HG03378 (cell line): Measurements from ENCODE around the gene COL18A1.

Source experiments
- ATAC-seq: cut with Tn5 transposase; IDR thresholded peaks from one replicate; pipeline ENCODE4 v1.9.1; 2021; ENCODE audit warnings: mild to moderate bottlenecking, moderate library complexity; ENCODE audit not compliant: unreplicated experiment

Gene COL18A1

DNA sequence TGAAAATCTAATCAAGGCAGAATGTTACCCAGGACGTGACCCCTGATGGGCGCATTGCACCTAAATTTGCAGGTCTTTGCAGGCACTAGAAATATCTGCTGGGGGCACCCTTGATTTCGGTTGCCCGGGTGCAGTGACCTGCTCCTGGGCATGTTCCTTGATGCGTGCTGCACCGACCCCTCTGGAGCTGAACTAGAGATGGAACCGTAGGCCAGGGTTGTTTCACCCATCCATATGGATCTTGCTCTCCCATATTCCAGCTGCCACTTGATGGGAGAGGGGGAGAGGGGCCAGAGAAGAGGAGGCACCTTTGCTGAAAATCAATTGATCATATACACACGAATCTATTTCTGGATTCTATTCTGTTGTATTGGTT is 8.4 kb upstream of the COL18A1 start:
- no peak for ATAC-seq

GRCh38 chr21:45397381-45397780 is 7.6 kb upstream of the COL18A1 start:
- ATAC-seq = no peak

DNA sequence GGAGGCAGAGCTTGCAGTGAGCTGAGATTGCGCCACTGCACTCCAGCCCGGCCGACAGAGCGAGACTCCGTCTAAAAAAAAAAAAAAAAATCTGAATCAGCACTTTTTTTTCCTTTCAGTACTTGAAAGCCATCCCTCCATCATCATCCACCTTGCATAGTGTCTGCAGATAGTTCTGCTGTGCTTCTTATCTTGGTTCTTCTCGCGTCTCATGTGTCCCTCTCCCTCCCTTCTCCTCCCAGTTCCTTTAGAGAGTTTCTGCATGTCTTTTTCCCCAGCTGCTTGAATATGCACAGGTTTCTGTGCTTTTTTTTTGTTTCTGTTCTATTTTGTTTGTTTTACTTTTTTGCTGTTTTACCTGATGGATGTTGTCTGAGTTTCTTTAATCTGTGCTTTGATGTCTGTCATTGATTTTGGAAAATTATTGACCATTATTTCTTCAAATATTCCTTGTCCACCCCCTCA is 3.9 kb upstream of the COL18A1 start:
- no peak for ATAC-seq

DNA sequence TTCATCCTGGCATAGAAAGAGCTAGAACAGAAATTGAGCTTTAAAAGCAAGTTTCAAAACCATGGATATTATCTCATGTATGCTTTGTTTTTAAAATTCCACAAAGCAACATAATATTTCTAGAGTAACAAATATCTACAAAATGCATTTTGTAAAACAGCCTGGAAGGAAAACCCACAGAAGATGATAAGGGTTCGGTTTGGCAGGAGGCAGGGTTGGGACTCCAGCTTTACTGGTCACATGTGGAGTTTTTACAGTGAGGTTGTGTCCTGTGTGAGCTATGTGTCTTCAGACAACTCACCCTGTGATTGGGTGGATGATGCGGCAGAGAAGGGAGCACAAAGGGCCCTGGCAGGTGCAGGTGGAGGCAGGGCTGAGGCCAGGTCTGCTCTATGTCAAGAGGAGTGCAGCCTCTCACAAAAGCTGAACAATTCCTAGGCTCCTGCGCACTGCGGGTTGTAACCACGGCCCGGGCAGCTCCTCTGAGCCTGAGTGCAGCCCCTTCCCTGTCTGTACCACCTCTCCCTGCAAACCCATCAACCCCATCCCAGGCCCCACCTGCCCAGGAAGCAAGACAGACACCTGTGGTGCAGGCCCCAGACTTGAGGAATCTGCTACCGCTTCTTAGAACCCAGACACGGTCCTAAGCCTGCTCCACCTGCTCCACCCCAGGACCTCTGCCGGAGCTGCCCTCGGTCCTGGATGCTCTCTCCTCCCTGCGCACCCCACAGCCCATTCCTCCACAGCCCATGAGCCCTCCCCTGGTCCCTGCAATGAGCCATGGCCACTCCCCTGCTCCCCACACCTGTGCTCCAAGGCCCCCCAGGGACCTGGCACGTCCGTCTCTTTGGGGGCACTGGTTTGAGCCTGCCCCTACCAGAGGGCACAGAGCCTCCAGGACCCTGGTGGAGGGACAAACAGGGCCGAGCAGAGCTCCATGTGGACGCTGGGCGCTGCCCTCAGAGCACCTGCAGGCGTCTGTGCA is 2.8 kb upstream of the COL18A1 start:
- ATAC-seq = no peak

GRCh38 chr21:45403133-45403824 is 1.7 kb upstream of the COL18A1 start:
- ATAC-seq = no peak

- no peak for ATAC-seq
Measured at GRCh38 chr21:45403825-45404729, 888 bp upstream of the COL18A1 start.

- no peak for ATAC-seq
Measured at GRCh38 chr21:45405271-45405818, 380 bp downstream of the COL18A1 start.

DNA sequence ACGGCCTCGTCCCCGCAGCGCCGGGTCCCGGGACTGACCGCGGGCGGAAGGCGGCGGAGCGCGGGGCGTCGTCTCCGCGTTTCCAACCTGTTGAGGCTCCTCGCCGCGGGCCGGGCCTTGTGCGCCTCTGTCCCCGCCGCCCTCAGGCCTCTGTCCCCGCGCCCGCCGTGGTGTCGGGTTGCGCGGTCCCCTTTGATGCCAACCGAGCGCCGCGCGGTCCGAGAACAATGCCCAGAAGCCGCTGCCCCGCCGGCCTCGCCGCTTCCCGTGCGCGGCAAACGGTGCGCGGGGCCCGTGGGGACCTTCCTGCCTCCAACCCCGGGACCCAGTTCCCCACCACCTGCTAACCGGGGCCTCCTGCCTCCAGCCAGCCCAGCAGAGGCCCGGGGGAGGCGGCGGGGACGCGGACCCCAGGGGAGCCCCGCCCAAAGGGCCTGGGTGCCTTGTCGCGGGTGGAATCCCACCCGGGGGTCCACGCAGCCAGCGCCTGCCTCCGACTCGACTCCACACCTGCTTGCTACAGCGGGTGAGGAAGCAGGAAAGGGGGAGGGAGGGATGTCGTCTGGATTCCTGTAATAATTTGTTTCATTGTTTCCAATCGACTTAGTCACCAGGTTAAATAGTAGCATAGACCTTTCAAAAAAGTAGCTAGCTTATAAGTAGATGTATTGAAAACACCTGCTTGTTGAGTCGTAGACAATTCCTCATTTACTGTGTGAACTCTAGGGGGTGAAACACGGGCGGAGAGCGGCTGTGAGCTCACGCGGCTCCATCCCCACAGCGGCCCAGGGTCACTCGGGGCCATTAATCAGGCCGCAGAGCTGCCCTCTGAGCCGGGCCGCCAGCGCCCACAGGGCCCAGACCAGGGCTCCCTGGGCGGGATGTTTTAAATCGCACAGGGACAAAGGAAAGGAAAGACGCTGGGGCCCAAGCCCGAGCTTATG is 1.1 kb downstream of the COL18A1 start:
- no peak for ATAC-seq

DNA sequence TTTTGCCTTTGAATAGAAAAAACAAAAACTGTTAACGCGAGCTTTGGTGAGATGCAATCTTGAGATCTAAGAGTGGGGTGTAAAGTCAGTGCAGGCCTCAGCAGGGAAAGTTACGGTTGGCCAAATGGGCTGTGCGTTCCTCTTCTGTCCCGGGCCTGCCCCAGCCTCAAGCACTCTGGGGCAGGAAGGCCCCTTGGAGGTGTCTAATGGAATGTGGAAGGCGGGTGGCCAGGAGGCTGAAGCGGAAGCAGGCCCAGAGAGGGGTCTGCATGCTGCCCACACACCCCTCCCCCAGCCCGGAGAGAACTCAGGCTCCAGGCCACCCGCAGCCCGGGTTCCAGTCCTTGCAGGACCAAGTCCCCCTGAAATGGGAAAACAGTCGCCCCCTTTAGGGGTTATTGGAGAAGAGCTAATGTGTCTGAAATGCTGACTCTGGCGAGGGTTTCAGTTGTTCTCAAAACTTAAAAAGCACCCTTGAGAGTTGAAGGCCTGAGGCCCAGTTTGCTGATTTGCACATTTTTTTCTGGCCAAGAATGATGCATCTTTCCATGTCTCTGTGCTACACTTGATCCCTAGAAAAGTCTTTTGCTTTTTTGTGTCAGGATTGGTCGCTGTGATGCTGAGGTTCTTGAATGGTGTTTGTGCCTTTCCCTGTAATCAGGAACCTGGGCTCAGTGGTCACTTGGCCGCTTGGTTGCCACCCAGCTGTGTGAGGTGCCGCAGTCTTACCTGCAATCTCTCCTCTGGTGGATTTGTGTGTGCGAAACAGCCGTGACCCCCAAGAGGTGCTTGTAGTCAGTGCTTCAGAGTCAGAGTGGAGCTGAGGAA is 2.0 kb downstream of the COL18A1 start:
- ATAC-seq = no peak

GRCh38 chr21:45407629-45408247 is 2.8 kb downstream of the COL18A1 start:
- ATAC-seq = no peak

- no peak for ATAC-seq
Measured at GRCh38 chr21:45408271-45408791, 3.4 kb downstream of the COL18A1 start.

- no peak for ATAC-seq
Measured at GRCh38 chr21:45408801-45409261, 3.9 kb downstream of the COL18A1 start.

- ATAC-seq = no peak
Measured at GRCh38 chr21:45409466-45410150, 4.6 kb downstream of the COL18A1 start.

GRCh38 chr21:45410151-45410864 is 5.3 kb downstream of the COL18A1 start:
- ATAC-seq = no peak

DNA sequence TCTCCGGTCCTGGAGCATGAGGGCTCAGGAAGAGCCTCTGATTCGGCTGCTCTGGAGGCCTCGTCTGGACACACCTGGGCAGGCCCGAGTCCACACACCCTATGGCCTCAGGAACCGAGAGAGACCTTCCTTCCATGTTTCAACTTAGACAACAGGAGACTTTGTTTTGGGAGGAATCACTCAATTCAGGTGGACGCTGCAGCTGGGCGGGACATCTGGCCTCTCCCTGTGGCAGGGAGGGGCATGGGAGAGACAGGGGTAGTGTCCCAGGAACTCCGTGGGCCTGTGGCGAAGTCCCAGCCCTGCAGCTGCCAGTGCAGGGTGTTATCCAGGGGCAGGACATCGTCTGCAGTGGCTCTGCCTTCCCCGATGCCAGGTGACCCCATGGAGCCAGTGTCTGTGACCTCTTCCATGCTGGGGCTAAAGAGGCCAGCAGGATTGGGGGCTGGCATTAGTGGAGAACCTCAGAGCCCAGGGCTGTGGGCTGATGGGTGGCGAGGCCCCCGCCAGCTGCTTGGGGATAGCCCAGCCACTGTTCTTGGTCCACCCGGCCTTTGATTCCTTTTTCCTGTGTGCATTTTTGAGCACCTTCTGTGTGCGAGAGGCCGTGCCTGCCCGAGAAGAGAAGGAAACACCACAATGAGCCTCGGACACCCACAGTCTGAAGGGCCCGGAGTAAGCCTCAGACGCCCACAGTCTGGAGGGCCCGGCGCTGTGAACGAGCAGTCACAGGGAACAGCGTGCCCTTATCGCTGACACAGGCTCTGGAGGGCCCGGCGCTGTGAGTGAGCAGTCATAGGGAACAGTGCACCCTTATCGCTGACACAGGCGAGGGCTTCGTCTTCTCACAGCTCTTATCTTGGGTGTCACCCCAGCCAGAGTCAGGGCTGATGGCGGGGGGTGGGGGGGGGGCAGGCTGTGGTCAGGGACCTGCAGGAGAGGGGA is 6.2 kb downstream of the COL18A1 start:
- no peak for ATAC-seq

DNA sequence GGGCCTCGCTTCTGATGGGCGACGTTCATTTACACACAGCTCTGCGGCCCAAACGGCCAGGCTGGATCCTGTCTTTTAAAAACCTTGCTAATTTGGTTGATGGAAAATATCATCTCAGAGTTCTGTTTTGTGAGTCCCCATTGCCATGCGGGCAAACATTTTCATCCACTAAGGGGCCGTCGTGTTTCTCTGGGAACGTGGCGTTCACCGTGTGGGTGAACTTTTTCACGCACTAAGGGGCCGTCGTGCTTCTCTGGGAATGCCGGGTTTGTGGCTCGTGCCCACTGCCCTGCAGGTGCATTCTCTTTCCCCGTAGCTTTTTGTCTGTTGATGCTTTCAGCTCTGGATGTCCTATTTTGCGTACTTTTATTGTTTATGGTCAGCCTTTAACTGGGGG is 6.8 kb downstream of the COL18A1 start:
- no peak for ATAC-seq
